ENCODE results near the gene LONRF3.

Gene LONRF3

DNA sequence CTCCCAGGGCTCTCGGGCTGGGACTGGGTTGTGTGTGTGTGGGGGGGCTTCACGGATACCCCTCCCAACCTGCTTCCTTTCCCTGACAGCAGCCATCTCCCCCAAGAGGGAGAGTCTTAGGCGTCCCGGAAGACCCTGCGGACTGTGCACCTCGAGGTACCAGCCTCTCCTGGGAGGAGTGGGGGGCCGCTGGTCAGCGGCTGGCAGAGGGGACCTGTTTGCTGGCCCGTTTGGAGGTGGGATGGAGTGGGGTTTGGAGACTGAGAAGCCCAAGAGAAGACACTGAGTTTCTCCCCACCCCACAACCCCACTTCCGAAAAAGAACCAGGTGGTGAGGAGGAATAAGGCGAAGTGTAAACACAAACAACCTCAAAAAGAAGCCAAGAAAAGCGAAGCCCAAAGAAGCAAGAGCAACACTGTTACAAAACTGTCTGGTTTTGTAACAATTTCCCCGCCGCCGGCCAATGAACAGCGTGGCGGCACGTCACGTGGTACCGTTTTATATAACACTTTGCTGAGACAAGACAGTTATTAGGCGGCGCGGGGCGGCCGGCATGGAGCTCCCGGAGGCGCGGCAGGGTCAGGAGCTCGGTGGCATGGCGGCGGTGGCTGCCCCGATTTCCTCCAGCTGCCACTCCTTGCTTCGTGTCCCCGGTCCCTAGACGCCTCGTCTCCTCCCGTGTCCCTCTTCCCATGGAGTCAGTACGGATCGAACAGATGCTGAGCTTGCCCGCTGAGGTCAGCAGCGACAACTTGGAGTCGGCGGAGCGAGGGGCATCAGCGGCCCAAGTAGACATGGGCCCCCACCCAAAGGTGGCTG lies at the start of gene LONRF3:
LONRF3 (plus strand) TSS at position 531 of the 820 bp plus-strand sequence; CDS start at position 694, 163 bp downstream.
- POLR2A ChIA-PET = interaction anchor here (1.4 kb wide), 1 partner anchor 9 kb away, joined by 5 read pairs; no protein-coding TSS in a partner anchor
- CTCF ChIA-PET = no interaction called here
- TF ChIP-seq L3MBTL2 (conservative IDR thresholded peaks at IDR 0.05) (peak; percentile 85), CTBP1 (IDR thresholded peaks at IDR 0.05; ENCODE audit: borderline replicate concordance) (no peak), SP1 (IDR thresholded peaks at IDR 0.05) (no peak), FOXK2 (IDR thresholded peaks at IDR 0.05) (no peak)
- no peak for DNase-seq (ENCODE audit: extremely low spot score)

DNA sequence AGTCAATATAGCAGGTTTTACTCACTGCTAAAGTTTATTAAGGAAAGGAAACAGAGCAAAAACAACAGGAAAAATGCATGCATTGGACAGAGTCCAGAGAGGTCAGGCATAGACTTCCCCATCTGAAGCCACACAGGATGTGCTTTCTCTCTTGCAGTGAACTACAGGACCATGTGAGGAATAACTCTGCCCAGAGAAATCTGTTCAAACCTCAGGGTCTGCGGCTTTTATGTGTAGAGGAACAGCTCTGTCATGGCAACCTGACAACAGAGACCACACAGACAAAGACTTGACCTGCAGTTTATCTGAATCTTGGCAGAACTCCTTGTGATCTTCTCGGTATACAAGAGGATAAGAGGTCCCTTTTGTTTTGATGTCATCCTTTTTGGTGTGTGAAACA lies 46.3 kb upstream of the LONRF3 start:
- TF ChIP-seq L3MBTL2 (conservative IDR thresholded peaks at IDR 0.05) (no peak), ELF4 (IDR thresholded peaks at IDR 0.05) (no peak), CTBP1 (IDR thresholded peaks at IDR 0.05; ENCODE audit: borderline replicate concordance) (no peak), FOXK2 (IDR thresholded peaks at IDR 0.05) (no peak), SUZ12 (IDR thresholded peaks at IDR 0.05) (no peak), HDGF (IDR thresholded peaks at IDR 0.05; ENCODE audit: borderline replicate concordance) (no peak), FOXM1 (IDR thresholded peaks at IDR 0.05; ENCODE audit: borderline replicate concordance) (no peak), TARDBP (IDR thresholded peaks at IDR 0.05) (no peak), FOXA1 (IDR thresholded peaks at IDR 0.05) (no peak), LEF1 (IDR thresholded peaks at IDR 0.05; ENCODE audit: borderline replicate concordance) (no peak), BHLHE40 (IDR thresholded peaks at IDR 0.05; ENCODE audit: borderline replicate concordance) (no peak), NFRKB (IDR thresholded peaks at IDR 0.05) (no peak), SP1 (IDR thresholded peaks at IDR 0.05) (no peak)
- TF ChIP-seq, protein P1, sequence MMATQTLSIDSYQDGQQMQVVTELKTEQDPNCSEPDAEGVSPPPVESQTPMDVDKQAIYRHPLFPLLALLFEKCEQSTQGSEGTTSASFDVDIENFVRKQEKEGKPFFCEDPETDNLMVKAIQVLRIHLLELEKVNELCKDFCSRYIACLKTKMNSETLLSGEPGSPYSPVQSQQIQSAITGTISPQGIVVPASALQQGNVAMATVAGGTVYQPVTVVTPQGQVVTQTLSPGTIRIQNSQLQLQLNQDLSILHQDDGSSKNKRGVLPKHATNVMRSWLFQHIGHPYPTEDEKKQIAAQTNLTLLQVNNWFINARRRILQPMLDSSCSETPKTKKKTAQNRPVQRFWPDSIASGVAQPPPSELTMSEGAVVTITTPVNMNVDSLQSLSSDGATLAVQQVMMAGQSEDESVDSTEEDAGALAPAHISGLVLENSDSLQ (IDR thresholded peaks at IDR 0.05) = no peak
- ChIA-PET POLR2A (no interaction called here), CTCF (interaction anchor here (0.7 kb wide), 1 partner anchor 39 kb away, joined by 3 read pairs; no protein-coding TSS in a partner anchor)
- no peak for DNase-seq (ENCODE audit: extremely low spot score)

DNA sequence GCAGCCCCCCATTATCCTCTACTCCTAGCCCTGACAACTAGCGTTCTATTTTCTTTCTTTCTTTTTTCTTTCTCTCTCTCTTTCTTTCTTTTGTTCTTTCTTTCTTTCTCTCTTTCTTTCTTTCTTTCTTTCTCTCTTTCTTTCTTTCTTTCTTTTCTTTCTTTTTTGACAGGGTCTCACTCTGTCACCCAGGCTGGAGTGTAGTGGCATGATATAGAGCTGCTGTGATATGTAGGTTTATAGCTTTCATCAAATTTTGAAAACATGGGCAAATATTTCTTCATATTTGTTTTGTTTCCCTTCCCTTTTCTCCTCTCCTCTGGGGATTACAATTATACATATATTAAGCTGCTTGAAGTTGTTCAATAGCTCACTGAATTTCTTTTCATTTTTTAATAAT lies 39.1 kb upstream of the LONRF3 start:
- CTCF ChIA-PET = no interaction called here
- DNase-seq (ENCODE audit: extremely low spot score) = no peak
- TF ChIP-seq BHLHE40 (IDR thresholded peaks at IDR 0.05; ENCODE audit: borderline replicate concordance) (no peak), FOXM1 (IDR thresholded peaks at IDR 0.05; ENCODE audit: borderline replicate concordance) (no peak), CTBP1 (IDR thresholded peaks at IDR 0.05; ENCODE audit: borderline replicate concordance) (no peak), L3MBTL2 (conservative IDR thresholded peaks at IDR 0.05) (no peak), SUZ12 (IDR thresholded peaks at IDR 0.05) (no peak), ARNT (IDR thresholded peaks at IDR 0.05) (no peak), ELF4 (IDR thresholded peaks at IDR 0.05) (no peak), LEF1 (IDR thresholded peaks at IDR 0.05; ENCODE audit: borderline replicate concordance) (no peak), SP1 (IDR thresholded peaks at IDR 0.05) (no peak)
- POLR2A ChIA-PET = no interaction called here

DNA sequence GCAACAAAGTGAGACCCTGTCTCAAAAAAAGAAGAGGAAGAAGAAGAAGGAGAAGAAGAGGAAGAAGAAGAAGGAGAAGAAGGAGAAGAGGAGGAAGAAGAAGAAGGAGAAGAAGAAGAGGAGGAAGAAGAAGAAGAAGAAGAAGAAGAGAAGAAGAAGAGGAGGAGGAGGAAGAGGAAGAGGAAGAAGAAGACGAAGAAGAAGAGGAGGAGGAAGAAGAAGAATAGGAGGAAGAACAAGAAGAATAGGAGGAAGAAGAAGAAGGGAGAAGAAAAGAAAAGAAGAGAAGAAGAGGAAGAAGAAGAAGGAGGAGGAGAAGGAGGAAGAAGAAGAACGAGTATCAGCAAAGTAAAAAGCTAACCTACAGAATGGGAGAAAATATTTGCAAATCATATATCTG lies 33.3 kb upstream of the LONRF3 start:
- no peak for TF ChIP-seq SUZ12 (IDR thresholded peaks at IDR 0.05)
- TF ChIP-seq HDGF (IDR thresholded peaks at IDR 0.05; ENCODE audit: borderline replicate concordance) = no peak
- peak; percentile 28; the same call in 1 of the 2 replicates for TF ChIP-seq L3MBTL2 (conservative IDR thresholded peaks at IDR 0.05)
- no peak for TF ChIP-seq FOXK2 (IDR thresholded peaks at IDR 0.05)
- CTCF ChIA-PET = no interaction called here
- no peak for DNase-seq (ENCODE audit: extremely low spot score)
- POLR2A ChIA-PET = no interaction called here

DNA sequence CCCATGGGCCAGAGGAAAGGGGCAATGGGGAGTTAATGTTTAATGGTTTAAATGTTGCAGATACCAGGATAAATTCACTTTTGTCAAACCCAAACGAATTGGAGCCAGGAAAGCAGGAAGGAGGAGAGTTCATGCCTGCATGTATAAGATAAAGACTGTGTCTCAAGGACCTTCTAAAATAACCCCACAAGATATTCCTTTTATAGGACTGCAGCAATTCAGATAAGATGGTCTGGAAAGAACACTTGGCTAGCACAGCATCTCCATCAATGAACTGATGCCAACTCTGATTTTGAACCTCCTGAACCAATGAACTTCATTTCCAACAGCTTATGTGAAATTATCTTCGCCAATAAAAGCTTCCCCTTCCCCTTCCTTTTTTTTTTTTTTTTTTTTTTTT lies 31.3 kb upstream of the LONRF3 start:
- TF ChIP-seq, protein P1 (IDR thresholded peaks at IDR 0.05) = no peak
- no peak for TF ChIP-seq LEF1 (IDR thresholded peaks at IDR 0.05; ENCODE audit: borderline replicate concordance)
- no peak for TF ChIP-seq NFRKB (IDR thresholded peaks at IDR 0.05)
- no peak for TF ChIP-seq CTBP1 (IDR thresholded peaks at IDR 0.05; ENCODE audit: borderline replicate concordance)
- TF ChIP-seq ARNT (IDR thresholded peaks at IDR 0.05) = no peak
- no peak for TF ChIP-seq BHLHE40 (IDR thresholded peaks at IDR 0.05; ENCODE audit: borderline replicate concordance)
- TF ChIP-seq SP1 (IDR thresholded peaks at IDR 0.05) = no peak
- no peak for TF ChIP-seq FOXM1 (IDR thresholded peaks at IDR 0.05; ENCODE audit: borderline replicate concordance)
- TF ChIP-seq ZNF384 (IDR thresholded peaks at IDR 0.05) = no peak
- no peak for TF ChIP-seq FOXK2 (IDR thresholded peaks at IDR 0.05)
- no peak for TF ChIP-seq SUZ12 (IDR thresholded peaks at IDR 0.05)
- no peak for TF ChIP-seq ELF4 (IDR thresholded peaks at IDR 0.05)
- no peak for TF ChIP-seq L3MBTL2 (conservative IDR thresholded peaks at IDR 0.05)
- ChIA-PET POLR2A (no interaction called here), CTCF (no interaction called here)
- DNase-seq (ENCODE audit: extremely low spot score) = no peak

DNA sequence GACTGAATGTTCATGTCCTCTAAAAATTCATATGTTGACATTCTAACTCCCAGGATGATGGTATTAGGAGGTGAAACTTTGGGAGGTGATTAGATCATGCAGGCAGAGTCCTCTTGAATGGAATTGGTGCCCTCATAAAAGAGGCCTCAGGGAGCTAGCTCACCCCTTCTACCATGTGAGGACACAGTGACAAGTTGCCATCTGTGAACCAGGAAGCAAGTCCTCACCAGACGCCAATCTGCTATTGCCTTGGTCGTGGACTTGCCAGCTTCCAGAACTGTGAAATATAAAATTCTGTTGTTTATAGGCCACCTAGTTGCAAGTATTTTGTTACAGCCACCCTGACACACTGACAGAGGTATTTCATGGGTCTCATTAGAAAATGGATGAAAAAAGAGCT lies 28.5 kb upstream of the LONRF3 start:
- POLR2A ChIA-PET = no interaction called here
- TF ChIP-seq SP1 (IDR thresholded peaks at IDR 0.05) (no peak), CTBP1 (IDR thresholded peaks at IDR 0.05; ENCODE audit: borderline replicate concordance) (no peak), SUZ12 (IDR thresholded peaks at IDR 0.05) (no peak), L3MBTL2 (conservative IDR thresholded peaks at IDR 0.05) (no peak), NFRKB (IDR thresholded peaks at IDR 0.05) (no peak), ZNF384 (IDR thresholded peaks at IDR 0.05) (no peak), ELF4 (IDR thresholded peaks at IDR 0.05) (no peak), BHLHE40 (IDR thresholded peaks at IDR 0.05; ENCODE audit: borderline replicate concordance) (no peak)
- no peak for DNase-seq (ENCODE audit: extremely low spot score)
- CTCF ChIA-PET = no interaction called here

DNA sequence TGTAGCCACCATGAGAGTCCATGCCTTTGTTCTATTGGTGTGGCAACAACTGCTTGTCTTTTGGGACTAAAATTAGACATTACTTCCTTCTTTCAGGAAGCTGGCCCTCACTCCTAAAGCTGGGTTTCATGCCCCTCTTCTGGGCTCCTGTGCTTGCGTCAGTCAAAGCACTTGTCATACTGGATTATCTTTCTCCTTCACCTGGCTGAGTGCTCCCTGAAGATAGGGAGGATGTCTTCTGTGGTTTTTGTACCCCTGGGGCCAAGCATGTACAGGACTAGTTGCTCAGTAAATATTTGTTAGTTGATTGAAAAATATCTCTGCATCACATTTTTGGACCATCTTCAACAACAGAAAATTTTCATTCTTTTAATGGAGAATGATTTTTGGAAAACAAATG lies 26.1 kb upstream of the LONRF3 start:
- CTCF ChIA-PET = no interaction called here
- no peak for DNase-seq (ENCODE audit: extremely low spot score)
- no peak for TF ChIP-seq TARDBP (IDR thresholded peaks at IDR 0.05)
- TF ChIP-seq SP1 (IDR thresholded peaks at IDR 0.05) = no peak
- no peak for TF ChIP-seq CTBP1 (IDR thresholded peaks at IDR 0.05; ENCODE audit: borderline replicate concordance)
- TF ChIP-seq, protein P1 (IDR thresholded peaks at IDR 0.05) = no peak
- TF ChIP-seq NFRKB (IDR thresholded peaks at IDR 0.05) = no peak
- TF ChIP-seq ZNF384 (IDR thresholded peaks at IDR 0.05) = no peak
- POLR2A ChIA-PET = no interaction called here
